Right ventricle myocardium superior (tissue), 1 donor: ENCODE results near the gene SUN5. TPM values are rescaled to one million over a fixed set of nuclear protein-coding genes. Genes with fewer than 3 reads are reported as not detected.
"Not testable (repeated sequence)": the region's sequence is repeated elsewhere in the genome, so short reads cannot be mapped to it uniquely, and the experiment has no call there.

Experiments used
- ATAC-seq: fragments of 200-7000 bp; cut with Tn5 transposase; one replicate; pipeline ENCODE4 v1.9.1; 2020; ENCODE audit warnings: mild to moderate bottlenecking; ENCODE audit not compliant: poor library complexity
- DNase-seq: peaks from one replicate; pipeline ENCODE4 v3.0.0-alpha.2; 2020
- intact Hi-C: fragments of 100-400 bp; cut with DNase I; formaldehyde crosslinking; loops from one replicate; pipeline ENCODE4 v1.11.2; 2022
- total RNA-seq: library from RNA; stranded (reverse); fragmentation: NEBNext Ultra II Directional; extraction: Animal tissue kit (Norgen Biotek cat#: 25700); gene quantifications from one replicate; pipeline ENCODE4 v1.2.1, GENCODE V29; 2021
- donor health status: DM: no; HTN: yes; CAD: no; lungs with severe emphysema.

SUN5 gene
- total RNA-seq, 1 donor from 2014 or later: not detected

DNA sequence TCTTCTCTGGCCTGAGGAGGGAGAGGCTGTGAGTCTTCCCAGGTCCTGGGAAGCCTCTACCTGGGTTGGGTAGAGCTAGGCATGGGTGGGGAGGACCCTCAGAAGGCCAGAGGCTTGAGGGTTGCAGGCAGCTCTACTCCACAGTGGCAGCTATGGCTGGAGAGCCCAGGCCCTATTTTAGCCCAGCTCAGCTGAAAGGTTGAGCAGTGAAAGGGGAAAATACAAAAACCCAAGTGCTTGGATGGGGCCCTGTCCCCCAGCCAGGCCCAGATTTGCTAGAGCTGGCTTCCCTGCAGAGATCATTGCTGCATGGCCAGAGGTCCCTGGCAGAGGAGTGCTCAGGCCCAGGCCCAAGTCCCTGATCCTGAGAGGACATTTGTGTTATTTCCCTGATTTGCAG, 45.7 kb downstream of the SUN5 start:
- no peak for ATAC-seq
- DNase-seq: no peak
- intact Hi-C loops: no loop called here

DNA sequence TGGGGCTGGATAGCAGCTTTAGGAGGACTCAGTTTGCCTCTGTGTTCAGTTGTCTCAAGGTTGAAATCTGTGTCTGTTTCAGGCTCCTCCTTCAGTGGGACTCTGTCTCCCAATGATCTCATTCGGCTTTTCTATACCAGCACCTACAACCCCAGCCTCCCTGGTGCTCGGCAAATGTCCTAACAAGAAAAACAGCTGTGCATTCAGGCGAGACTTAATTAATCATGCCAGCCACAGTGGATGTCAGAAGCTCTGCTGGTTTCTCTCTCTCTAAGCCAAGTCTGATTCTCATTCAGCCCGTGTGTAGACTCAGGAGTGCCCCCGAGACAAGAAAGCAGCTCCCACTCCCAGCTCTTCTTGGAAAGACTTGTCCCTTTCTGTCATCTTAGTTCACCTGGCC, 46.8 kb downstream of the SUN5 start:
- no peak for DNase-seq
- no peak for ATAC-seq
- intact Hi-C loops: no loop called here

DNA sequence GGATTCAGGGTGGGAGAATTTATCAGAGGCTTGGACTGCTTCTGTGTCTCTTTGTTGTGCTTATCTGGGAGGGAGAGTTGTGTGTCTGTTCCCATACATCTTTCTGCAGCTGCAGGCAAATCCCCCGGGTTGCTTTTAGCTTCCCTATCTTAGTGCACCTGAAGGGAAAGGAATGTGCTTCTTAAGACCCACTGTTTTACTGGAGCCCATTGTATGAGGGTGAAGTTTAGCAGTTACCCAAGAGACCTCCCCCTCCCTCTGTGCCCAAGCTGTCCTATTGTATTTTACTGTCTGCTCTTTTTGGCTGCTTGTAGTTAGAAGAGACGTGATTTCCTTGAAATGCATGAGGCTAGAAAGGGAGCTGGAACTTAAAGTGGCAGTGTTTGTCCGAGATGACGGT, 53.7 kb downstream of the SUN5 start:
- ATAC-seq, DNase-seq, intact Hi-C loops: not testable (repeated sequence)

DNA sequence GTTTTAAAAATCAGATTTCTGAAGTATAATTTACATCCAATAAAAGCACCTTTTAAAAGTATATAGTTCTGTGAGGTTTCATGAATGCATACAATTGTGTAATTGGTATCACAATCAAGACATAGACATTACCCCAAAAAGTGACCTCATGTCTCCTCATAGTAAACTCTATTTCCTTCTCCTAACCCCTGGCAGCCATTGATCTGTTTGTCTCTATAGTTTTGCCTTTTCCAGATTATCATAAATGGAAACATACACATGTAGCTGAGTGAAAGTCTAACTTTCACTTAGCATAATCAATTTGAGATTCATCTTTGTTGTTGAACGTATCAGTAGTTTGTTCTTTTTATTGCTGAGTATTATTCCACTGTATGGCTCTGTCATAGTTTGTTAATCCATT, 57.6 kb downstream of the SUN5 start:
- ATAC-seq (no peak), DNase-seq (no peak)
- intact Hi-C loops: no loop called here

DNA sequence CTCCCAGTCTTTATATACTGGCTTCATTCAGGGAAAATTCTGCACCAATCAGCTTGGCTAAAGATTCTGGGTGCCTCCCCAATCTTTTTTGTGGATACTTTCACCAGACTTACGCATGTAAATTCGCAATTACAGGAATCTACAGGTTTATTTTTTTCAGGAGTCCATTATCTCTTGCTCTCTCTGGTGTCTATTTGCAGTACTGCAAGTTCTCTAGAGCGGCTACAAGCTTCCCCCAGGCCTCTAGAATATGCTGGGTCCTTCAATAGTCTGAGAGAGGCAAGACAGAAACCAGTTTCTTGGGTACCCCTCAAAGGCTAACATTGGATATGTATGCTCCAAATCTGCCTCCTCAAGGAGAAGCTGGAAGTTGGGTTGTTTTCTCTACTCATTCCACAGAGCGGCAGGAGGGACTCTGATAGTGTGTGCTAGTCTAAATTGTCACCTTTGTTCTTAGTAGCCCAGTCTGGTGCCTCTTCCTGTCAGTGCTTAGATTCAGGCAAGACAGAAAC, 58.5 kb downstream of the SUN5 start:
- intact Hi-C loops: no loop called here
- no peak for DNase-seq
- ATAC-seq: no peak

DNA sequence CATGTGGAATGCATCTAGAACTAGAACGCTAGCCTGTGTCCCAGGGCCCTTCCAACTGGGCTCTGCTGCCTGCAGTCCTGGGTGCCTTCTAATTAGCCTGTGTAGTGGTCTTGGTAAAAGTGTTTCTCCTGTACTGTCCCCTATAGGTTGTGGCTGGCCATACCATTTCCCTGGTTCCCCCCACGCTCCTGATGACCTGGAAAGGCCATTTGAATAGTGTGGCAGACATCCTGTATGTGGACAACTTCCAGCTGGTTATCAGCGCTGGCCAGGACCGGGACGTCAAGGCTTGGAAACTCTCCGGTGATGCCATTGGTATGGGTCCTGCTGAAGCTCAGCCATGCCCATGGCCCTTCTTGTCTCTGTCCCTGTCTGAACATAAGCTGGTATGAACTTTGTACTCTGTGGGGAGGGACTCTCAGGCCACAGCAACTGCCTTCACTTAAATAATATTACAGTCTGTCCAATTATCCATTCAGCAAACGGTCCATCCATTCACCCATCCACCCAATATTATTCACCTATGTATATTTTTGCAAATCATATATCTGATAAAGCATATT, 60.7 kb downstream of the SUN5 start:
- no peak for DNase-seq
- intact Hi-C loops: no loop called here
- ATAC-seq: no peak

DNA sequence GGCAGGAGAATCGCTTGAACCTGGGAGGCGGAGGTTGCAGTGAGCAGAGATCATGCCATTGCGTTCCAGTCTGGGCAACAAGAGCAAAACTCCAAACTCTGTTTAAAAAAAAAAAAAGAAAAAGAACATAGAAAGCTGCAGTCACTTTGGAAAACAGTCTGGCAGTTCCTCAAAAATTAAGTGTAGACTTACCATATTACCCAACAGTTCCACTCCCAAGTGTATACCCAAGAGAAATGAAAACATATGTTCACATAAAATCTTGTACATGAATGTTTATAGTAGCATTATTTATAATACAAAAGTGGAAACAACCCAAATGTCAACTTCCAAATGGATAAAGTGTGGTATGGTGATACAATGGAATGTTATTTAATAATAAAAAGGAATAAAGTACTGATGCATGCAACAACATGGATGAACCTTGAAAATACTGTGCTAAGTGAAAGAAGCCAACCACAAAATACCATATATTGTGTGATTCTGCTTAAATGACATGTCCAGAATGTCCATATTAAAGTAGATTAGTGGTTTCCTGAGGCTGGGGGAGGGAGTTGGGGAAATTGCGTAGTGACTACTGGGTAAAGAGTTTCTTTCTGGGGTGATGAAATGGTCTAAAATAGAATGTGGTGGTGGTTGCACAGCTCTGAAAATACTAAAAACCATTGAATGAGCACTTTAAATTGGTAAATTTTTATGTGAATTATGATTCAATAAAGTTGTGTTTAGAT, 62.9 kb downstream of the SUN5 start:
- DNase-seq (no peak), ATAC-seq (no peak)
- intact Hi-C loops: no loop called here

DNA sequence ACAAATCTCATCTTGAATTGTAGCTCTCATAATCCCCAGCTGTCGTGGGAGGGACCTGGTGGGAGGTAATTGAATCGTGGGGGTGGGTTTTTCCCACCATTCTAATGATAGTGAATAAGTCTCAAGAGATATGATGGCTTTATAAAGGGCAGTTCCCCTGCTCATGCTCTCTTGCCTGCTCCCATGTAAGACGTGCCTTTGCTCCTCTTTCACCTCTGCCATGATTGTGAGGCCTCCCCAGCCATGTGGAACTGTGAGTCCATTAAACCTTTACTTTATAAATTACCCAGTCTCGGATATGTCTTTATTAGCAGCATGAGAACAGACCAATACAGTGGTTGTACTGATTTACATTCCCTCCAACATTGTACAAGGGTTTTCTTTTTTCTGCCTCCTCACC, 69.7 kb downstream of the SUN5 start:
- DNase-seq (no peak), ATAC-seq (no peak)
- intact Hi-C loops: no loop called here

Other genes with a start within 250 kb of the SUN5 start
- 0.22 TPM for gene DNMT3B, start 242.0 kb downstream of the SUN5 start, total RNA-seq
- 58.9 TPM for gene MAPRE1, start 184.5 kb downstream of the SUN5 start, total RNA-seq
- not detected for gene EFCAB8, start 145.5 kb downstream of the SUN5 start, total RNA-seq
- not detected for gene BPIFB2, start 3.3 kb upstream of the SUN5 start, total RNA-seq
- not detected for gene BPIFB6, start 27.2 kb upstream of the SUN5 start, total RNA-seq
- gene BPIFB3, start 49.5 kb upstream of the SUN5 start, total RNA-seq: not detected
- not detected for gene BPIFB4, start 75.2 kb upstream of the SUN5 start, total RNA-seq
- gene BPIFA2, start 163.7 kb upstream of the SUN5 start, total RNA-seq: not detected
- gene BPIFA3, start 212.9 kb upstream of the SUN5 start, total RNA-seq: not detected
- not detected for gene BPIFA1, start 231.6 kb upstream of the SUN5 start, total RNA-seq